ENCODE measurements around the gene SETD3.

SETD3 gene

GRCh38 chr14:99435327-99435726 lies 45.3 kb downstream of the SETD3 start:
- no peak for DNase-seq (ENCODE audit: low read depth)
- no peak for TF ChIP-seq CTCF (conservative IDR thresholded peaks at IDR 0.05; ENCODE audit: low read depth, low read length)
- H3K4me3 ChIP-seq (ENCODE audit: low read depth, low read length): no peak overlapping the region

- peak; percentile 50 for DNase-seq (ENCODE audit: low read depth)
- no peak for TF ChIP-seq CTCF (conservative IDR thresholded peaks at IDR 0.05; ENCODE audit: low read depth, low read length)
- H3K4me3 ChIP-seq (ENCODE audit: low read depth, low read length): no peak overlapping the region
Measured at GRCh38 chr14:99432485-99432884, 48.2 kb downstream of the SETD3 start.

GRCh38 chr14:99431986-99432385 lies 48.7 kb downstream of the SETD3 start:
- TF ChIP-seq CTCF (conservative IDR thresholded peaks at IDR 0.05; ENCODE audit: low read depth, low read length): no peak

GRCh38 chr14:99430491-99430890 lies 50.2 kb downstream of the SETD3 start:
- peak; percentile 62 for TF ChIP-seq CTCF (conservative IDR thresholded peaks at IDR 0.05; ENCODE audit: low read depth, low read length)
- H3K4me3 ChIP-seq (ENCODE audit: low read depth, low read length): no peak overlapping the region
- DNase-seq (ENCODE audit: low read depth): peak; percentile 20

More at GRCh38 chr14:99431986-99432385, 48.7 kb downstream of the SETD3 start:
- H3K4me3 ChIP-seq (ENCODE audit: low read depth, low read length): no peak overlapping the region
- DNase-seq (ENCODE audit: low read depth): peak; percentile 28

- no peak for DNase-seq (ENCODE audit: low read depth)
- no peak for TF ChIP-seq CTCF (conservative IDR thresholded peaks at IDR 0.05; ENCODE audit: low read depth, low read length)
- H3K4me3 ChIP-seq (ENCODE audit: low read depth, low read length): no peak overlapping the region
Measured at GRCh38 chr14:99427632-99428300, 52.9 kb downstream of the SETD3 start.

- no peak for DNase-seq (ENCODE audit: low read depth)
- TF ChIP-seq CTCF (conservative IDR thresholded peaks at IDR 0.05; ENCODE audit: low read depth, low read length): no peak
- no peak overlapping the region for H3K4me3 ChIP-seq (ENCODE audit: low read depth, low read length)
Measured at GRCh38 chr14:99426813-99427346, 53.8 kb downstream of the SETD3 start.

GRCh38 chr14:99426265-99426664 lies 54.4 kb downstream of the SETD3 start:
- H3K4me3 ChIP-seq (ENCODE audit: low read depth, low read length): no peak overlapping the region
- no peak for DNase-seq (ENCODE audit: low read depth)
- no peak for TF ChIP-seq CTCF (conservative IDR thresholded peaks at IDR 0.05; ENCODE audit: low read depth, low read length)

All from choroid plexus epithelial cell (primary cell).